GM15510 (cell line): ENCODE data around the gene KLF3.

ENCODE experiments used
- POLR2A ChIP-seq: IDR thresholded peaks from 3 replicates; pipeline ENCODE4 v1.6.1; 2011; ENCODE audit warnings: borderline replicate concordance; ENCODE audit not compliant: insufficient read length; ENCODE audit errors: extremely low read depth

Gene KLF3

GRCh38 chr4:38678078-38678477, 14.1 kb downstream of the KLF3 start:
- no peak for TF ChIP-seq POLR2A

- TF ChIP-seq POLR2A: no peak
Measured at GRCh38 chr4:38679921-38680320, 15.9 kb downstream of the KLF3 start.

GRCh38 chr4:38681281-38681991, 17.4 kb downstream of the KLF3 start:
- no peak for TF ChIP-seq POLR2A

GRCh38 chr4:38682336-38682735, 18.3 kb downstream of the KLF3 start:
- TF ChIP-seq POLR2A: no peak

GRCh38 chr4:38683276-38683675, 19.3 kb downstream of the KLF3 start:
- TF ChIP-seq POLR2A: no peak

GRCh38 chr4:38684271-38684670, 20.3 kb downstream of the KLF3 start:
- no peak for TF ChIP-seq POLR2A

- TF ChIP-seq POLR2A: no peak
Measured at GRCh38 chr4:38684951-38685844, 21.2 kb downstream of the KLF3 start.

- no peak for TF ChIP-seq POLR2A
Measured at GRCh38 chr4:38686682-38687081, 22.7 kb downstream of the KLF3 start.

- TF ChIP-seq POLR2A: no peak
Measured at GRCh38 chr4:38687571-38688011, 23.6 kb downstream of the KLF3 start.

GRCh38 chr4:38688676-38689355, 24.8 kb downstream of the KLF3 start:
- no peak for TF ChIP-seq POLR2A

- TF ChIP-seq POLR2A: no peak
Measured at GRCh38 chr4:38691251-38692008, 27.4 kb downstream of the KLF3 start.

- no peak for TF ChIP-seq POLR2A
Measured at GRCh38 chr4:38692421-38692820, 28.4 kb downstream of the KLF3 start.

GRCh38 chr4:38693569-38693968, 29.6 kb downstream of the KLF3 start:
- no peak for TF ChIP-seq POLR2A

- no peak for TF ChIP-seq POLR2A
Measured at GRCh38 chr4:38694330-38694729, 30.3 kb downstream of the KLF3 start.
